GM19193 (cell line): ENCODE results near the gene PLEKHH2.

Experiments used
- POLR2A ChIP-seq: IDR thresholded peaks from 4 replicates; pipeline ENCODE4 v1.6.1; 2011; ENCODE audit not compliant: insufficient read depth, insufficient read length; ENCODE audit errors: extremely low read depth

The PLEKHH2 gene

DNA sequence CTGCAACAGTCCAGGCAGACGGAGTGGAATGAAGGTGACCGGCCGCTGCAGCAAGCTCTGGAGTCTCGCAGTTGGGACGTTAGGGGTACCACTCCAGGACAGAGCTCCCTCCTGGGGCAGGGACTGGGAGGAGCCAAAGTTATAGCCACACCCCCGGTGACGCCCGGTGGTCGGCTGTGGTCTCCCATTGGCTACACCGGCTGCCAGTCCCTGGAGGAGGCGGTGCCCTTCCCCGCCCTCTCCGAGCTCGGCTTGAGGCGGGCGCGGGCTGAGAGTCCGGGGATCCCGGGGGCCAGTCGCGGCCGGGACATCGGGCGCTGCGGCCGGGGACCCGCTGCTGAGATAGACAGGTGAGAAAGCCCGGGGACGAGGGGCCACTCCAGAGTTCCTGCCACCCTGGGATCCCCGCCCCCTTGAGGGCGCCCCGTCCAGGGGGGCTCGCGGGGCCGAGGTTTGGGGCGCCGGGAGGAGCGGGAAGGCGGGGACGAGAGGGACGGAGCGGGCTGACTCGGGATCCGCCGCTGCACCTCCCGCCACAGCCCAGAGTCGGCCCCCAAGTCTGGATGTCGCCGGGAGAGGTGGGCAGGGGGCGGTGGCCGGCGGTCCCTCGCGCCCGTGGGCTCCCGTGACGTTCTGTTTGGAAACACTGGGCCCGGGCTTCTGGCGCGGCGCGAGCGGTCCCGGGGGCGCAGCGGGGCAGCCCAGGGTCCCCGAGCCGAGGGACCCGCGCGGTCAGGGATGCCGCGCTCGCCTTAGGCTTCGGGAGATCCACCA, at the start of gene PLEKHH2:
PLEKHH2 (plus strand) TSS at position 231 of the 774 bp plus-strand sequence. CDS start 7,414 bp downstream, outside the sequence.
- TF ChIP-seq POLR2A = no peak

DNA sequence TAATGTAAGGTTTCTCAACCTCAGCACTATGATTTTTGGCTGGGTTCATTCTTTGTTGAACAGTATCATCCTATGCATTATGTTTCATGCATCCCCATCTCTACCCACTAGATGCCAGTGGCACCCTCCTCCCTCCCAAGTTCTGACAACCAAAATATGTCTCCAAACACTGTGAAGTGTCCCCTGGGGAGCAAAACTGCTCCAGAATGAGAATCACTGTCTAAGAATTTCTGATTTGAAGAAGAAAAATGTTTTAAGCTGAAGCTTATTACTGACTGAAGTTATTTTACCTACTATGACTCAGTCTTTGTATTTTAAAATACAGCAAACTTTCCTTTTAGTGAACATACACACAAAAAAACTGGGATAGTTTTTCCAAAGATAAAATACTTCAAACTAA, 44.6 kb upstream of the PLEKHH2 start:
- no peak for TF ChIP-seq POLR2A

DNA sequence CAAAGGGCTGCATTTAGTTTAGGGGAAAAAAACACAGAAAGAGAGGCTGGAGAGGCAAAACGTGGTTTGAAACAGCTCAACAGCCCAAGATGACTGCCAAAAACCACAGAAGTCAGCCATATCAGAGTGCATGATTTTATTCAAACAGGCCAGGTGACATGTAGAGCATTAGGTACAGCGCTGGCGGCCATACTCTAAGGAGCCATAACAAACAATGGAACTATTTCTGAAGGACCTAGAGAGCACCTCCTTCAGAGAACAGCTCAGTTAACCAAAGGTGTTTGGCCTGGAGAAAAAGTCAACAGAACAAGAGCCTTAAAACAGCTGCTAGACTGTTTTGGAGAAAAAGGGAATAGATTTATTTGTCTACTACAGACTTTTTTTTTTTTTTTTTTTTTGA, 43.8 kb upstream of the PLEKHH2 start:
- no peak for TF ChIP-seq POLR2A

- TF ChIP-seq POLR2A = no peak
Measured at GRCh38 chr2:43594875-43595274, 42.2 kb upstream of the PLEKHH2 start.

GRCh38 chr2:43595603-43596412, 41.3 kb upstream of the PLEKHH2 start, which contains the start of gene THADA:
Gene THADA, minus strand, starts transcription at chr2:43596038. Its CDS starts 3,646 bp downstream, at chr2:43592392.
- TF ChIP-seq POLR2A = peak; percentile 98

DNA sequence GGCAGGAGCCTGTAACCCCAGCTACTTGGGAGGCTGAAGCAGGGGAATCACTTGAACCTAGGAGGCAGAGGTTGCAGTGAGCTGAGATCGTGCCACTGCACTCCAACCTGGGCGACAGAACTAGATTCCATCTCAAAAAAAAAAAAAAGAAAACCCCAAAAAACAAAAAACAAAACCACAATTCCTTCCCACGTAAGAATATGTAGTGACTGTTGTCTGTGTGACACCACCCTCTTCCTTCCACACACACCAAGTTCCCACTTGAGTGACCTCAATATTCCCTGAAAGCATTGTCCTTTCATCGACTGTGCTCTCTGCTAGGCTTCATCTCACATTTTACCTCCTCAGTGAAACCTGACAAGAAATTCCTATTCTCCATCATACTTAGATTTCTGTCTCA, 32.4 kb upstream of the PLEKHH2 start:
- no peak for TF ChIP-seq POLR2A

DNA sequence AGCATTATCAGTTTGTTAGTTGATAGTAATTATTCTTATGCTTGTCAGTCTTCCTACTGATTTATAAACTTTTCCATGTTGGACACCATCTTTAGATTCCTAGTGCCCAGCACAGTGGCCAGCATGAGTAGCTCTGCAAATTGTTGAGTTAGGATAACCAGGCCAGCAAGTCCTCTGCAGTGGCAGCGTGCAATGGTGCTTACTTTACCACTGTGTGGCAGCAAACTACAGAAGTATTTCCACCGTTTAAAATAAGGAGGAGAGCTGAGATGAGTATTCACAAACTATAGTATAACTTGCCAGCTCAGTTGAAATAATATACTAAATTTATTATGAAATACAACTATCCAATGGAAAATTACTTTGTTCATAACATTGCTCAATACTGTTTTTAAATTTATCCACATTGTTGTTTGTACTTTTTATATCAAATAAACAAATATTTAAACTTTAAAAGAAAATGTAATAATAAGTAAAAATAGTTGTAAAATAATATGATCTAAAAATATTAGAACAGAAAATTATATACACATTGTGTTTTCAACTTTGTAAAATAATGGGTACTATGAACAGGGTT, 31.9 kb upstream of the PLEKHH2 start:
- TF ChIP-seq POLR2A = no peak

GRCh38 chr2:43605851-43606250, 31.2 kb upstream of the PLEKHH2 start:
- no peak for TF ChIP-seq POLR2A

GRCh38 chr2:43609290-43609918, 27.7 kb upstream of the PLEKHH2 start:
- no peak for TF ChIP-seq POLR2A

- no peak for TF ChIP-seq POLR2A
Measured at GRCh38 chr2:43610361-43610760, 26.7 kb upstream of the PLEKHH2 start.

- TF ChIP-seq POLR2A = no peak
Measured at GRCh38 chr2:43611987-43612894, 24.8 kb upstream of the PLEKHH2 start.

DNA sequence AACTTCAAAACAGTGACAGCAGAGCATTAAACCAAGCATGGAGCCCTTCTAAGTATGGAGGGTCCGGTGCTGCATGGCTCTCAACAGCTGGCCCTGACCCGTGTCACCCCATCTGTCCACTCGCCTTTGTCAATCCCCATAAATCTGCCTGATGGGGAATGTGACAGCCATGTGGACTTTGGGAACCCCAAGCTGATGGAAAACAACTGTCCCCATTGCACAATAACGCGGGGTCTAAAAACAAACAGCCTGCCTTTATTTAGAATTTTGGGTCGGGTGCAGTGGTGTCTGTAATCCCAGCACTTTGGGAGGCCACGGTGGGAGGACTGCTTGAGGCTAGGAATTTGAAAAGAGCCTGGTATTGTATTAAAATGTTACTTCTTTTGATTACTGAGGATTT, 24.1 kb upstream of the PLEKHH2 start:
- no peak for TF ChIP-seq POLR2A

DNA sequence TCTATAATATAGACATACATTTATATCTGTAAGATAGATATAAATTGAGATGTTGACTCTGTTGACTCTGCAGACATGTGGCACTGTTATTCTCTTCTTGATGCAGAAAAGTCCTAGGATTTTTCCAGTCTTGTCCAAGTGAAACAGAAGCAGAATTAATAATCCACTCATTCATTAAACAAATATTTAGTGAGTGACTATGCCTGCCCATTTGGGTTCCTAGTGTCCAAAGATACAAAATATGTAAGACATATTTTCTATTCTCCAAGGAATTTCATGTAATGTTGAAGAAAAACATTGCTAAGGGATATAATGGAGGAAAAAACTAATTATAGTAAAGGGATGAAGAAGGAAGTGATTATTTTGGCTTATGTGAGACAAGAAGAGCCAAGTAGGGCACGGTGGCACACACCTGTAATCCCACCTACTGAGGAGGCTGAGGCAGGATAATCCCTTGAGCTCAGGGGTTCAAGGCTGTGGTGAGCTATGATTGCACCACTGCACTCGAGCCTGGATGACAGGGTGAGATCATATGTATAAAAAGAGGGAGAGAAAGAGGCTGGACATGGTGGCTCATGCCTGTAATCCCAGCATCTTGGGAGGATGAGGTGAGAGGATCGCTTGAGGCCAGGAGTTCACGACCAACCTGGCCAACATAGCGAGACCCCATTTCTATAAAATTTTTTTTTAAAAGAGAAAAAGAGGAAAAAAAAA, 19.9 kb upstream of the PLEKHH2 start:
- no peak for TF ChIP-seq POLR2A
